Activated gamma-delta T cell treated with Interleukin-2 at 50 U/mL for 16 hours (primary cell): Measurements from ENCODE around the gene SRMS.

Experiments
- DNase-seq: peaks from one replicate; pipeline ENCODE4 v3.0.0-alpha.2; 2020

Gene SRMS

DNA sequence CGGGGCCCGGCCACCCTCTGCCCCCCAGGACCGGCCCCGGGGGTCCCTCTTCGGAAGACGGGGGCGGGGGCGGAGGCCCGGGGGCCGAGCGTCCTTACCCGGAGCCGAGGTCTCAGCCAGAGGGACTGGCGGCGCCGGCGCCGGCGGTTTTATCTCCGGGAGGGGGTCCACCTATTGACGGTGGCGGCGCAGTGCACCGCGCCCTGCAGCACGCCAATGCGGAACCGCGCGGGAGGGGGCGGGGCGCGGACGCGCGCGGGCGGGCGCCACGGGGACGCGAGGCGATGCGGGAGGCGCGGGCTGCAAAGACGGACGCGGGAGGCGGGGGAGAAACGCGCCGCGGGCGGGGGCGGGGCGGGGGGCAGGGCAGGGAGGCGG, 48.6 kb downstream of the SRMS start, which contains the start of gene EEF1A2:
Gene EEF1A2 (minus strand): TSS at position 124 of the 378 bp plus-strand sequence. CDS start 1,320 bp downstream, outside the sequence.
- DNase-seq = peak; percentile 41

DNA sequence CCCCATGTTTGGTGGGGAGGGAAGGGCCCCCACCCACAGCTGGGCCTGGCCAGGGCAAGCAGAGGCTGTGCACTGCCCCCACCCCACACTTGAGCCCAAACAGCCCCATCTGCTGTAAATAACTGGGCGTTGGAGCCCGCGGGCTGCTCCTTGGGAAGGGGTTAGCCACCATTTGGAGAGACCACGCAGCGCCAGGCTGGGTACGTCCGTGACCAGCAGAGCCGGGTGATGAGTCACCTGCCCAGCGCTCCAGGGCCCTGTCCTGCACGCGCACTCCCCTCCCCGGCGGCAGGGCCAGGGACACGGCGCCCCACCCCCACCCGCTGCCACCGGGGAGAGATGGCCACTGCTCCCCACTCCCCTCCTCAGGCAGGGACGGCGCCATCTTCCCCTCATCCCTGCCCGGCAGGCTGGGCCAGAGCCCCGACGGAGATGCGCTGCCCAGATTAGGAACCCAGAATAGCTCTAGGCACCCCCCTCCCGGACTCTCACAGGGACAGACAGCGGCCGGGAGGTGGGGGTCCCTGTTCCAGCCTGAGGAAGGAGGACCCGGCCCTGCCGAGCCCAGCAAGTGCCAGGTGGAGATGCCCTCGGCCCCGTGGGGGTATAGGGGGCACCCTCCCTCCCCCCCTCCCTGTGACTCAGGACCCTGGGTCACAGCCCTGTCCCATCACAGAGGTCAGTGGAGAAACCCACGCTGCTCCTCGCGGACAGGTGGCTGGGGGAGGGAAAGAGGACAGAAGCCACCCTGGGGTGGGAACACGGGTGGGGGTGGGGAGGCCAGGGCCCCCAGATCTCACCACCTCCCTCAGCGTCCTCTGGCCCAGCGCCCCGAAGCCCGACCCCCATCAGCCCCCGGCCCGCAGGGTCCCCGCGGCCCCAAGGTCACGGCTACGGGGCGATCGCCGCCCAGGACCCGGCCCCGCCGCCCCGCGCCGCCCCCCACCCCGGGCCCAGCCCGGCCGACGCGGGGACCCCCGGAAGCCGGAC, 49.3 kb downstream of the SRMS start:
- DNase-seq = no peak

DNA sequence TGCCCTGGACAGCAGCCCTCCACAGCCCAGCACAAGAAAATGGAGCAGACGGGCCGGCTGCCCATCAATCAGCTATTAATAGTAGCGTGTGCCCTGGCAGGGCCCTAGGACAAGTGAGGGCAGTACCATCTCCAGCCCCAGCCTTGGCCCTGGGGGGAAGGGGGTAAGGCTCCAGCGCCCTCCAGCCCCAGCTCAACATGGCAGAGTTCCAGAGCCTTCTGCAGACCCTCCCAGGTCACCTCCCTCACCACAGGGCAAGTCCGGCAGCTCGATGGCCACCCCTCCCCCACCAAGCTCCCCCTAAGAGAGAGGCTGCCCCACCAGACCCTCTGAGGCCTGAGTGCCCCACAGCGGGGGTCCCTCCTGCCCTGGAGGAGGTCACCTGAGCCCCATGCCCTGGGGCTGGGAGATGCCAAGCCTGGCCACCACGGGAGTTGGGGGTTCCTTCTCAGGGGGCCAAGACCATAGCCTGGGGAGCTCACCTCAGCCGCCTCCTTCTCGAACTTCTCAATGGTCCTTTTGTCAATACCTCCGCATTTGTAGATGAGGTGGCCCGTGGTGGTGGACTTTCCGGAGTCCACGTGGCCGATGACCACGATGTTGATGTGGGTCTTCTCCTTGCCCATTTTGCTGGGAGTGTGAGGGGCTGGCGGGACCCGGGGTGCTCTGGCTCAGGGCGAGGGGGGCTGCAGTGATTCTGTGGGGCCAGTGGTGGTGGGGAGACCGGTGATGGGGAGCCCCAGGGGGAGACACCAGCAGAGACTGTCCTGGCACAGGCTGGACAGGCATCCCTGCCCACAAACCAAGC, 50.2 kb downstream of the SRMS start:
- no peak for DNase-seq

DNA sequence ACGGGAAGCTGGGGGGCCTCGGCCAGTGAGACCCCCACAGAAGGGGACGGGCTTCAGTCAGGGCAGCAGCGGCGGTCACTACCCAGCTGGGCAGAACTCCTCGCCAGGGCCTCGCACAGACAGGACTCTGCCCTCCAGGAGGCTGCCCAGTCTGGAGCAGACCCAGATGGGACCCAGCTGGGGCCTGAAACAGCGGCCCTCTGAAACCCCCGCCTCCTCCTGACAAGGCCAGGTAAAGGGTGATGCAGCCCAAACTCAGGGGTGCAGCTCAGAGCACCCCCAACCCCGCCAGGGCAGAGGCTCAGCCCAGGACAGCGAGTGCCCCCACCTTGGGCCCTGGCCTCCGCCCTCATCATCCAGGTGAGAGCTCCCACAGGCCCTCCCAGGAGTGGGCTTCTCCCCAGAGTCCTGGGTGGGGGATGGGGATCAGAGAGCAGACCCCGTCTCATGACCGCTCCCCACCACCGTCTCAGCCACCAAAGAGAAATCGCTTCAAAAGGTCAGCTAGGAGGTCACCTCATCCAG, 50.9 kb downstream of the SRMS start:
- DNase-seq = no peak

GRCh38 chr20:63495741-63496595, 51.6 kb downstream of the SRMS start:
- peak; percentile 76 for DNase-seq

GRCh38 chr20:63495167-63495720, 52.3 kb downstream of the SRMS start:
- no peak for DNase-seq

GRCh38 chr20:63494420-63495166, 53.0 kb downstream of the SRMS start:
- no peak for DNase-seq

GRCh38 chr20:63494084-63494419, 53.5 kb downstream of the SRMS start:
- DNase-seq = no peak

- no peak for DNase-seq
These were observed 54.0 kb downstream of the SRMS start for GRCh38 chr20:63493563-63494020.

DNA sequence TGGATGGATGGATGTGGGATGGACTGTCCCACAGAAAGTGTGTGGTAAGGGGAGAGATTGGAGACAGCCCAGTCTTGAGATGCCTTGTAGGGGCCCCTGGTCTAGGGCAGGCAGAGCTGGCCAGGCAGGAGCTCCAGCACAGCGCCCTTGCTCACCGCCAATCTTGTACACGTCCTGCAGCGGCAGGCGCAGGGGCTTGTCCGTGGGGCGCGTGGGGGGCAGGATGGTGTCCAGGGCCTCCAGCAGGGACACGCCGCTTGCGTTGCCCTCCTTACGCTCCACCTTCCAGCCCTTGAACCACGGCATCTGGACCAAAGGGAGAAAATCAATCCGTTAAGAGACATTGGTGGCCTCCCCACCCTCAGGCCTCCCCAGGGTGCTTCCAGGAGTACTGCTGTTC, 54.6 kb downstream of the SRMS start:
- DNase-seq = no peak

DNA sequence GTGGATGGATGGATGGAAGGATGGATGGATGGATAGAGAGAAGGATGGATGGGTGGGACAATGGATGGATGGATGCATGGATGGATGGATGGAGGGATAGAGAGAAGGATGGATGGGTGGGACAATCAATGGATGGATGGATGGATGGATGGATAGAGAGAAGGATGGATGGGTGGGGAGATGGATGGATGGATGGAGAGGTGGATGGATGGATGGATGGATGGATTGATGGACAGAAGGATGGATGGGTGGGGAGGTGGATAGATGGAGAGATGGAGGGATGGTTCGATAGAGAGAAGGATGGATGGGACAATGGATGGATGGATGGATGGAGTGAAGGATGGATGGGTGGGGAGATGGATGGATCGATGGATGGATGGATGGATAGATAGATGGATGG, 55.0 kb downstream of the SRMS start:
- no peak for DNase-seq

- no peak for DNase-seq
These were observed 55.8 kb downstream of the SRMS start for GRCh38 chr20:63491635-63492230.

DNA sequence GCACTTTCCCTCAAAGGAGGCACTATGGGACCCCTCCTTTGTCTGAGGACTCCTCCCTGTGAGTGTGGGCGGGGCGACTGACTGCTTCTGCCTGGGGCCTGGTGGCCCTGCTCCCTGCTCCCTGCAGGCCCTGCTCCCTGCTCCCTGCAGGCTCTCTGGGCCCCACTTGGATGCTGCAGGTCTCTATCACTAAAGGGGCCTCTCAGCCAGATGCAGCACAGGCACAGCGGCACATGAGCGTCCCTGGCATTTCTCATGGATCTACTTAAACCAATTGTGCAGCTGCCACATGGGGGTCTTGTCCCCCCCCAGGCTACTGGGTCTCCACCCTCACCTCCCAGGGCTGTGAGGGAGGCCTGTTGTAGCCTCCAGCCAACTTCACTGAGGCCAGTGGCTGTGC, 56.5 kb downstream of the SRMS start:
- DNase-seq = no peak
